Lower leg skin (tissue), 3 donors: Measurements from ENCODE around the gene SUSD4.

Experiments used
- POLR2A ChIP-seq, 2 donors: fragments of 450-650 bp; IDR thresholded peaks; one replicate each; pipeline ENCODE4 v1.6.1; 2016 to 2017; ENCODE audit warnings: antibody characterized with exemption in 2 of 2, mild to moderate bottlenecking in 1 of 2, moderate library complexity in 1 of 2
- TF ChIP-seq, protein P1 (sequence below), 3 donors: fragments of 450-650 bp; IDR thresholded peaks; one replicate each; pipeline ENCODE4 v1.5.1; 2016; ENCODE audit warnings: antibody characterized with exemption in 3 of 3, mild to moderate bottlenecking in 3 of 3, moderate library complexity in 2 of 3

- TF ChIP-seq, protein P1, sequence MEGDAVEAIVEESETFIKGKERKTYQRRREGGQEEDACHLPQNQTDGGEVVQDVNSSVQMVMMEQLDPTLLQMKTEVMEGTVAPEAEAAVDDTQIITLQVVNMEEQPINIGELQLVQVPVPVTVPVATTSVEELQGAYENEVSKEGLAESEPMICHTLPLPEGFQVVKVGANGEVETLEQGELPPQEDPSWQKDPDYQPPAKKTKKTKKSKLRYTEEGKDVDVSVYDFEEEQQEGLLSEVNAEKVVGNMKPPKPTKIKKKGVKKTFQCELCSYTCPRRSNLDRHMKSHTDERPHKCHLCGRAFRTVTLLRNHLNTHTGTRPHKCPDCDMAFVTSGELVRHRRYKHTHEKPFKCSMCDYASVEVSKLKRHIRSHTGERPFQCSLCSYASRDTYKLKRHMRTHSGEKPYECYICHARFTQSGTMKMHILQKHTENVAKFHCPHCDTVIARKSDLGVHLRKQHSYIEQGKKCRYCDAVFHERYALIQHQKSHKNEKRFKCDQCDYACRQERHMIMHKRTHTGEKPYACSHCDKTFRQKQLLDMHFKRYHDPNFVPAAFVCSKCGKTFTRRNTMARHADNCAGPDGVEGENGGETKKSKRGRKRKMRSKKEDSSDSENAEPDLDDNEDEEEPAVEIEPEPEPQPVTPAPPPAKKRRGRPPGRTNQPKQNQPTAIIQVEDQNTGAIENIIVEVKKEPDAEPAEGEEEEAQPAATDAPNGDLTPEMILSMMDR (IDR thresholded peaks at IDR 0.05), result no peak
- no peak for TF ChIP-seq POLR2A (IDR thresholded peaks at IDR 0.05)
Observed at GRCh38 chr1:223244366-223245103, 119.4 kb downstream of the SUSD4 start.
